Vagina (tissue), 2 donors: ENCODE data around the gene CUX1.

Source experiments
- POLR2A ChIP-seq, 2 donors: fragments of 450-650 bp; IDR thresholded peaks; one replicate each; pipeline ENCODE4 v1.6.1; 2017; ENCODE audit warnings: antibody characterized with exemption in 2 of 2, mild to moderate bottlenecking in 2 of 2, moderate library complexity in 2 of 2
- TF ChIP-seq, protein P1 (sequence below), 3 experiments: fragments of 450-650 bp in 2 of 3; fragments of 200-600 bp in 1 of 3; sonication (generic) in 1 of 3; IDR thresholded peaks; one replicate each; pipeline ENCODE4 v1.5.1; 2017 to 2019; ENCODE audit warnings: antibody characterized with exemption in 3 of 3, mild to moderate bottlenecking in 2 of 3, moderate library complexity in 2 of 3

DNA sequence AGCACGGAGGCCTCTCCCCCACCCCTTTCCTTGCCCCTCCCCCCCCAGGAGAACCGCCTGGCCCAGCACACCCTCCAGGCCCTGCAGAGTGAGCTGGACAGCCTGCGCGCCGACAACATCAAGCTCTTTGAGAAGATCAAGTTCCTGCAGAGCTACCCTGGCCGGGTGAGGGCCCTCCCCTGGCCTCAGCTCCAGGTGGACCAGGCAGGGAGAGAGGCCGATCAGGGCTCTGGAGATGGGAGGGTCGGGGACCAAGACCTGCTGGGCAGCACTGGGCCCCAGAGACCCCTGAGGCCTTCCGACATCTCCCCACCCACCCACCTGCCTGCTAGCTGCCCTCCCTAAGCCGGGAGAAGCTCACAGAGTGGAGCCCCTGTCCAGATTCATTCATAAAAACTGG, 460.5 kb downstream of the CUX1 start:
- TF ChIP-seq, protein P1, sequence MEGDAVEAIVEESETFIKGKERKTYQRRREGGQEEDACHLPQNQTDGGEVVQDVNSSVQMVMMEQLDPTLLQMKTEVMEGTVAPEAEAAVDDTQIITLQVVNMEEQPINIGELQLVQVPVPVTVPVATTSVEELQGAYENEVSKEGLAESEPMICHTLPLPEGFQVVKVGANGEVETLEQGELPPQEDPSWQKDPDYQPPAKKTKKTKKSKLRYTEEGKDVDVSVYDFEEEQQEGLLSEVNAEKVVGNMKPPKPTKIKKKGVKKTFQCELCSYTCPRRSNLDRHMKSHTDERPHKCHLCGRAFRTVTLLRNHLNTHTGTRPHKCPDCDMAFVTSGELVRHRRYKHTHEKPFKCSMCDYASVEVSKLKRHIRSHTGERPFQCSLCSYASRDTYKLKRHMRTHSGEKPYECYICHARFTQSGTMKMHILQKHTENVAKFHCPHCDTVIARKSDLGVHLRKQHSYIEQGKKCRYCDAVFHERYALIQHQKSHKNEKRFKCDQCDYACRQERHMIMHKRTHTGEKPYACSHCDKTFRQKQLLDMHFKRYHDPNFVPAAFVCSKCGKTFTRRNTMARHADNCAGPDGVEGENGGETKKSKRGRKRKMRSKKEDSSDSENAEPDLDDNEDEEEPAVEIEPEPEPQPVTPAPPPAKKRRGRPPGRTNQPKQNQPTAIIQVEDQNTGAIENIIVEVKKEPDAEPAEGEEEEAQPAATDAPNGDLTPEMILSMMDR (IDR thresholded peaks at IDR 0.05): no peak
- TF ChIP-seq POLR2A (IDR thresholded peaks at IDR 0.05): no peak
